Activated CD8-positive, alpha-beta memory T cell treated with anti-CD3 and anti-CD28 coated beads for 1 hour (primary cell): ENCODE measurements around the gene SARS2.
A peak's percentile ranks its signal among the peaks of the same experiment; 100 is the strongest.
"Not testable (repeated sequence)": the region's sequence is repeated elsewhere in the genome, so short reads cannot be mapped to it uniquely, and the experiment has no call there.

Experiments
- DNase-seq, 2 donors: peaks; one replicate each; pipeline ENCODE4 v3.0.0-alpha.2; 2020; ENCODE audit warnings: low read depth in 1 of 2; ENCODE audit errors: extremely low read depth in 1 of 2

The SARS2 gene, protein sequence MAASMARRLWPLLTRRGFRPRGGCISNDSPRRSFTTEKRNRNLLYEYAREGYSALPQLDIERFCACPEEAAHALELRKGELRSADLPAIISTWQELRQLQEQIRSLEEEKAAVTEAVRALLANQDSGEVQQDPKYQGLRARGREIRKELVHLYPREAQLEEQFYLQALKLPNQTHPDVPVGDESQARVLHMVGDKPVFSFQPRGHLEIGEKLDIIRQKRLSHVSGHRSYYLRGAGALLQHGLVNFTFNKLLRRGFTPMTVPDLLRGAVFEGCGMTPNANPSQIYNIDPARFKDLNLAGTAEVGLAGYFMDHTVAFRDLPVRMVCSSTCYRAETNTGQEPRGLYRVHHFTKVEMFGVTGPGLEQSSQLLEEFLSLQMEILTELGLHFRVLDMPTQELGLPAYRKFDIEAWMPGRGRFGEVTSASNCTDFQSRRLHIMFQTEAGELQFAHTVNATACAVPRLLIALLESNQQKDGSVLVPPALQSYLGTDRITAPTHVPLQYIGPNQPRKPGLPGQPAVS

DNA sequence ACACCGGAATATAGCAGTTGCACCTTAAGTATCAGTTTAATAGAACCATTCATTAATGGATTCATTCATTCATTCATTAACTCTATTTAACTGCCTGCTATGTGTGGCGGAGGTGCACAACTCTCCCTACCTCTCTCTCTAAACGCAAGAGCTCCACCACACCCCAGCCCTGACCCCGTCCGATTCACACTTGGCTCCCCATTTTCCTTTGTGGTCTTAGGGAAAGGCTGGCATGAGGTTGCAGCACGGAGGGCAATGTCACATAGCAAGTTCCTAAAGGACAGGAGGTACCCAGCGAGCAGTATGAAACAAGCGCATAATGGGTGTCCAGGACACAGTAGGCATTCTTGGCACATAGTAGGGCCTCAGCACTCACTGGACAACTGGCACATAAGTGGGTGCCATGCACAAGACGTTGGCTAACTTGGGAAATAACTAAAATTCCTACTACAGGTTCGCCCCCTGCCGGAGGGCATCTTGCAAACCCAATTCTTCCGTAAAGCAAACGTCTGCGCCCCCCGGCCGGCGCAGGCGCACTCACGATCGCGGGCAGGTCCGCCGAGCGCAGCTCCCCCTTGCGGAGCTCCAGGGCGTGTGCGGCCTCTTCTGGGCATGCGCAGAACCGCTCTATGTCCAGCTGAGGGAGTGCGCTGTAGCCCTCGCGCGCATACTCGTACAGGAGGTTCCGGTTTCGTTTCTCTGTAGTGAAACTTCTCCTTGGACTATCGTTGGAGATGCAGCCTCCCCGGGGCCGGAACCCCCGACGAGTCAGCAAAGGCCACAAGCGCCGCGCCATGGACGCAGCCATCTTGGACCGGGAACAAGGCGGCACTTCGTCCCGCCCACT, at the start of gene SARS2:
Gene SARS2, minus strand, starts transcription at position 835 of the 847 bp plus-strand sequence. Its CDS starts 27 bp downstream, at position 808.
- peak; percentile 83 to 85 for DNase-seq

DNA sequence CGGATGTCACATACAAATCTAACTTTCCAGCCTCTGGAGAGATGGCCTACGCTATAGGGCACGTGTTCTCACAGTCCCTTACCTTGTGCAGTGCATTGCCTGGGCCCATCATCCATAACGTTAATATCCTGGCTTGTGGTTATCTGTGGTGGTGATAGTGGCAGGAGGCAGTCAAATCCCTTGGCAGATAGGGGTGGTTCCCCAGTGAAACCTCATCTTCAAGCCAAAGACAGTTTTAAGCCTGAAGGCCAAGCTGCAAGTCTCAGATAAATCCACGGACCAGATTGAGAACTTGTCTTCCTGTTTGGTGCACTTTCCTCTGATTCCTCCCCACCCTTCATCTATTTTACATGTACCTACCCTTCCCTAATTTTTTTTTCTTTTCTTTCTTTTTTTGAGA, 49.2 kb upstream of the SARS2 start:
- no peak for DNase-seq

DNA sequence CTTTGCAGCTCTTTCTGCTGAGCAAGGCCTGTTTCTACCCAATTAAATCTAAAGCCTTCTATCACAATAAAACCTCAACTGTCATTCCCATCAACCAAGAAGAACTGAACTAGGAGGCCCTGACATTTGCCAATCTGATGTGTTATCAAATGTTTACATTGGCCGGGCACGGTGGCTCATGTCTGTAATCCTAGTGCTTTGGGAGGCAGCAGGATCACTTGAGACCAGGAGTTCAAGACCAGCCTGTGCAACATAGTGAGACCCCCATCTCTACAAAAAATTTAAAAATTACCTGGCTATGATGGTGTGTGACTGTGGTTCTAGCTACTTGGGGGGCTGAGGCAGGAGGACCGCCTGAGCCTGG, 47.7 kb upstream of the SARS2 start:
- DNase-seq, result no peak

DNA sequence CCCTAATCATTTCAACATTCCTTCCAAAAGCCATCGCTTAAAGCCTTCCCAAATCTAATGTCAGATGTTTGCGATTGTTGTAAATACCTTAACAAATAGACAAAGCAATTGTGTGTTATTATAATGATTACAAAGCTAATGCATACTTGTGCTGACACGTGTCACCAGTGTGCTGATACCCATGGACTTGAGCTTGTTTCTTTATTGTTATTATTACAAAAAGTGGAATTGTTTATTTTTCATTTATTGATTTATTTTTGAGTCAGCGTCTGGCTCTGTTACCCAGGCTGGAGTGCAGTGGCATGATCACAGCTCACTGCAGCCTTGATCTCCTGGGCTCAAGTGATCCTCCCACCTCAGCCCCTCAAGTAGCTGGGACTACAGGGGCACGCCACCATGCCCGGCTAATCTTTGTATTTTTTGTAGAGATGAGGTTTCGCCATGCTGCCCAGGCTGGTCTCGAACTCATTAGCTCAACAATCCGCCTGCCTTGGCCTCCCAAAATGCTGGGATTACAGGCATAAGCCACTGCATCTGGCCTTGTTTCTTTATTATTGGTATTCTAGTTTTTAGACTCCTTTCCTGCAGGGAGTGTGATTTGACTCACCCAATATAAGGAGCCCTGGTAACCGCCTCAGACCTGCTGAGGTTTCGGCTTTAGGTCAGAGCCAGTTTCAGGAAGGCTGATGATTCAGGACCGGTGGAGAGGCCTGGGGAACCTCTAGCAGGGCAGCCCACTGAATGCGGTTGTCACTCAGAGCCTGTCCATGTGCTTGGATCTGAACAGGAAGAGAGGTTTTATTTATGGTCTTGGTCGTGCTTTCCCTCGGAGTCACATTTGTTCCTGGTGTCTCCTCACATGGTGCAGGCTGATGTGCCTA, 47.1 kb upstream of the SARS2 start:
- no peak for DNase-seq

DNA sequence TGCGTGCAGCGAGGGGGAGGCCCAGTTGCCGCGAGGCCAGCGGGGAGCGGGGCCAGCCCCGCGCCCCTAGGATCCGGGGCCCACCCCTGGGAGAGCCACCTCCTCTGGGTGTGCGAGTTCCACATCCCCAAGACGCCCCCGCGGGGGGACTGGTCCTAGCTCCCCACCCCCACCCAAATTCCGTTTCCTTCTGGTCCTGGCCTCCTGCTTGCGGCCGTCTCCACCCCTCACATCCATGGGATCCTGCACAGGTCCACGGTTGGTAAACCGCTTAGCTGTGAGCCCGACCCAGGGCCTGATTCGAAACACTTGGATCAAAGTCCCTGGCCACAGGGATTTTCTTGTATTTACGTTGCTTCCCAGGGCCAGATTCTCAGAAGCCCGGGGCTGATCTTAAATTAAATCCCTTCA, 45.3 kb upstream of the SARS2 start:
- DNase-seq, result no peak

DNA sequence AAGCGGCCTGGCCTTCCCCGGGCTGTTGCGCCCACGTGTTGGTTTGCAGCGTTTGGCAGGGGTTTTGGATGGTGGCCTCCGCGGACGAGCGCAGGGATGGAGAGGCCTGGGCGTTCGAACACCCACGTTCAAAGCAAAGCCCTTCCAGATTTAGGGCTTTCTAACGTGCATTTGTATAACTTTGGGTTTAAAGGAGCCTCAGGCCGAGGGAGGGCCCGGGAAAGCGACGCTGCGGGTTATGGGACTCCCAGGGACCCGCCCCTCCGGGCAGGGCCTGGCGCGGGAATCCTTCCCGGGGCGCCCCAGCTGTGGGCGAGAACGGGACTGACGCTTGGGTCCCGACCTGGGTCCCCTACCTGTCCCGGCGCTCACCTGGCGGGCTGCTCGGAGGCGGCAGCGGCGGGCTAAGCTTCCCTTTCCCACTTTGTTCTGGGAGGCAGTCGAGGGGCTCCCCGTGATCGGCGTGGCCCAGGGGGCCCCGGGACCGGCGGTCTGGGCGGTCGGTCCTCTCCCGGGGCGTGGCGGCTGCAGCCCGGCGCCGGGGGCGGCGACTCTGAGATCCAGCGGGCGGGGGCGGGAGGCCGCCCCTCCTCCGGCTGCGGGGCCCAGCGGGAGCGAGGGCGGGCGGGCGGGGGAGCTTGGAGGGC, 44.8 kb upstream of the SARS2 start, which contains the start of gene FBXO17:
Gene FBXO17, minus strand, starts transcription at position 529 of the 647 bp plus-strand sequence. CDS start 25,423 bp downstream, outside the sequence.
- DNase-seq, result no peak

DNA sequence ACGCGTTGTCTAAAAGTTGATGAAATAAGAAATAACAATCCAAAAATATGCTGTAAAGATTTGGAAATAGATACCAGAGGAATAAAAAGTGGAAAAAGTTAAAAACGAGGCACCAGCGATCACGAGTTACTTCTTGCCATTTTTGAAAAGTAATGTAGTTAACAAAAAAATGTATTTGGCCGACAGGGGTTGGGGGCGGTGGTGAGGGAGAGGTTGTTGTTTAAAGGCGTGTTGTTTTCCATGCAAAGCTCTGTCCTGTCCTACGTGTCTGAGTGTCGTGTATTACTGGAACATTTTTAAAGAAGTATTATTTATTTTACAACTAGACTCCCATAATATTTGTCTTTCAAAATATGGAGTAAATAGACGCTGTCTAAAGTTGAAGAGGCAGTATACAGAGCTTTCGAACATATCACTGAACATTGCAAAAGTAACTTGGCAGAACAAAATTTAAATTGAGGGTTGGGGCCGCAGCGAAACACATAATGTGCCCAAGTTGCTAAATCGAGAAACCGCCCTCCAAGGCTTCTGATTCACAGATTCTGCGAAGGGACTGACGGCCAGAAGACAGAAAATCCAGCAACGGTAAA, 44.2 kb upstream of the SARS2 start:
- DNase-seq, result no peak

DNA sequence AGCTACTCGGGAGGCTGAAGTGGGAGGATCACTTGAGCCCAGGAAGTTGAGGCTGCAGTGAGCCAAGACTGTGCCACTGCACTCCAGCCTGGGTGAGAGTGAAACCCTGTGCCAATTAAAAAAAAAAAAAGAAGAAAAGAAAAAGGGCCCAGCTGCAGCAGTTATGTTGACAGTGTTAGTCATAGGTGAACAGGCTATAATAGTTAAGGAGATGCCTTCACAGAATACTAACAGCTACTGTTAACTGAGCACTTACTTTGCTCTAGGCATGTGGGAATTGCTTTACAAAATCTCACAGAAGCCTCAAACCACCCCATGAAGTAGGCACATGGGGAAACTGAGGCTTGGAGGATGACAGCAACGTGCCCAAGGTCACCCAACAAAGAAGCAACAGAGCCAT, 41.1 kb upstream of the SARS2 start:
- DNase-seq, result no peak

DNA sequence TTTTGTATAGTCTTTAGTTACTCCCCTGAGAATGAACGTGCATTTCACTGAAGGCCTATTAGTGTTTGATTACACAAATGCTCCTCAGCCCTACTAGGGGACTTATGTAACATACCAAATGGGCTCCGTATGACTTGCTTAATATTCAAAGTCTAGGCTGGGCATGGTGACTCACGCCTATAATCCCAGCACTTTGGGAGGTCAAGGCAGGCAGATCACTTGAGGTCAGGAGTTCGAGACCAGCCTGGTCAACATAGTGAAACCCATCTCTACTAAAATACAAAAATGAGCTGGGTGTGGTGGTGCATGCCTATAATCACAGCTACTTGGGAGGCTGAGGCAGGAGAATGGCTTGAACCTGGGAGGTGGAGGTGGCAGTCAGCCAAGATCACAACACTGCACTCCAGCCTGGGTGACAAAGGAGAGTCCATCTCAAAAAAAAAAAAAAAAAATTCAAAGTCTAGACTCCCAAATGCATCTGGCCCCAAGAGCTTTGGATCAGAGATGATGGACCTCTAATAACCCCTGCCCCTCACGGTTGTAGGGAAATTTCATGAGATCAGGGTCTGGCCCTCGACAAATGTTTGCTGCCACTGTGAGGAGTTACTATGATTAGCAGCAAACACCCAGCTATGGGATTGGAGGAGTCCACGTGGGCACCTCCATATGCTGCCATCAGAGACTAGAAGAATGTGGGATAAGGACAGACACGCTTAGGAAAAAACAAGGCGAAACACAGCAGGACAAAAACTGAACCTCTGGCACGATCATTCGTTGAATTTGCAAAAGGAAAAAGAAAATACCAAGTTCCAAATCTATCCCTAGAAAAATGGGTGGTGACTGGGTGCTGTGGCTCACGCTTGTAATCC, 40.3 kb upstream of the SARS2 start:
- no peak for DNase-seq

DNA sequence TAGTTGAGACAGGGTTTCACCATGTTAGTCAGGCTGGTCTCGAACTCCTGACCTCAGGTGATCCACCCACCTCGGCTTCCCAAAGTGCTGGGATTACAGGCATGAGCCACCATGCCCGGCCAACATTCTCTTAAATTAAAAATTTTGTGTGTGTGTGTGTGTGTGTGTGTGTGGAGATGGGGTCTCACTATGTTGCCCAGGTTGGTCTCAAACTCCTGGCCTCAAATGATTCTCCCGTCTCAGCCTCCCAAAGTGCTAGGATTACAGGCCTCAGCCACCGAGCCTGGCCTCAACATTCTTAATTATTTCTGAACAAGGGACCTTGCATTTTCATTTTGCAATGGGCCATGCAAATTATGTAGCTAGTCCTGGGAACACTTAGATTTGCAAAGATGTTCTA, 35.6 kb upstream of the SARS2 start:
- not testable (repeated sequence) for DNase-seq

DNA sequence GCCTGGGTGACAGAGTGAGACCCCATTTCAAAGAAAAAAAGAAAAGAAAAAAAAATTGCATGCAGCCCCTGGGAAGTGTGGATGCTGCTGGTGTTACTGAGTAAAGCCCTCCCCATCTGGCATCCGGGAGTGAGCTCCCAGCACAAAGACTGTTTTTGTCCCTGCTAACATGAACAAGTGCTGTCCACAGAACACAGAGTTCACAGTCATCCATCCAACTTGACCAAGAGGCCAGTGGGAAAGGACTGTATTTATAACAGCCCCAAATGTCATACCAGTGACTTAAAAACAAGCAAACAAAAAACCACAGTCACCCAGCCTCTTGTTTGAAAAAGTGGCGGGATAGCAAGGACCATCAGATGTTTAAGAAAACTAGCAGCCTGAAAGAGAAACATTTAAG, 34.2 kb upstream of the SARS2 start:
- no peak for DNase-seq

DNA sequence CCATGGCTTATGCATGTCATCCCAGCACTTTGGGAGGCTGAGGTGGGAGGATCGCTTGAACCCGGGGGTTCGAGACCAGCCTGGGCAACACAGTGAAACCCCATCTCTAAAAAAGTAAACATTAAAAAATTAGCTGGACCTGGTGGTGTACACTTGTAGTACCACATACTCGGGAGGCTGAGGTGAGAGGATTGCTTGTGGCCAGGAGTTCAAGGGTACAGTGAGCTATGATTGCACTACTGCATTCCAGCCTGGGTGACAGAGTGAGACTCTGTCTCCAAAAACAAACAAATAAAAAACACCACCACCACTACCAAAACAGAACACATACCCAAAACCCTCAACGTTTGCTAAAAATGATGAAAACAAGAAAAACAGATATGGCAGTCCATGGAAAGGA, 29.1 kb upstream of the SARS2 start:
- no peak for DNase-seq

DNA sequence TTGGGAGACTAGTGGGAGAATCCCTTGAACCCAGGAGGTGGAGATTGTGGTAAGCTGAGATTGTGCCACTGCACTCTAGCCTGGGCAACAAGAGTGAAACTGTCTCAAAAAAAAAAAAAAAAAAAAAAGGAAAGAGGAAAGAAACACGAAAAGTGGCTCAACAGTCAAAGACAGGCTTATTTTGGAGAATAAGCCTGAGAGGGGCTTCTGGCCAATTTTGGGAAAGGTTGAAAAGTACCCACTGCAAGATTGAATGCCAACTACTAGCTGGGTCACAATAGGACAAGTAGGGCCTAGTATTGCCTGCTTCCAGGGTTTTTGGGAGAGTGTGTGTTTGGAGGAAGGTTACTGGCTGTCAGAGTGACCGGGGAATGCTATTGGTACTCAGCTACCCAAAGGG, 27.7 kb upstream of the SARS2 start:
- no peak for DNase-seq

DNA sequence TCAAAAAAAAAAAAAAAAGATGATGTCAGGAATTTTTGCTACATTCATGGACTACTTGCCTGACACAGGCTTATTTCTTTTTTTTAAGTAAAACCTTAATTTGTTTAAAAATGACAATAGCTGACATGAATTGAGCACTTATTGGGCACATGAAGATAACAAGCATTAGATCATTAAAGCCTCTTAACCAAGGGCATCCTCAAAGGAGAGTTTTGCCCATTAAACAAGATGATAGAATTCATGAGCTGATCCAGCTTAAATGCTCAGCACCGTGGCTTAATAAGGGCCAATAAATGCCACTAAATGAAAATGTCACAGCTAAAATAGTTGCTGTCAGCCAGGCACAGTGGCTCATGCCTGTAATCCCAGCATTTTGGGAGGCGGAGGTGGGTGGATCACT, 25.7 kb upstream of the SARS2 start:
- DNase-seq, result no peak

DNA sequence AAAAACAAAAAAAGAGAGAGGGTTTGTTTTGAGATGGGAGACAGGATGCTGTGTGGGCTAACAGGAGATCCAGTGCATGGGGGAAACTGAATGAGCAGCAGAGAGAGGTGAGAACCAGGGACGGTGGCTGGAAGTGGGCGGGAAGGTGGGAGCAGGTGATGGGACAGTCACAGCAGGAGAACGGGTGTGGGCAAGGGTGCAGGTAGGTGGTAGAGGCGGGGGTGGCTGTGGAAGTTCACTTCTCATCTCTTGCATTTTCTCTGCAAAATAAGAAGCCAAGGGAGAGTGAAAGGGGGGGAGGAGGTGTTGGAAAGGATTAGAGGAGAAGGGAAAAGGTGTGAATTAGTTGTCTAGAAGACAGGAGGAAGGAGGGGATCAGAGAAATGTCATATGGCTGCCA, 23.1 kb upstream of the SARS2 start:
- no peak for DNase-seq

DNA sequence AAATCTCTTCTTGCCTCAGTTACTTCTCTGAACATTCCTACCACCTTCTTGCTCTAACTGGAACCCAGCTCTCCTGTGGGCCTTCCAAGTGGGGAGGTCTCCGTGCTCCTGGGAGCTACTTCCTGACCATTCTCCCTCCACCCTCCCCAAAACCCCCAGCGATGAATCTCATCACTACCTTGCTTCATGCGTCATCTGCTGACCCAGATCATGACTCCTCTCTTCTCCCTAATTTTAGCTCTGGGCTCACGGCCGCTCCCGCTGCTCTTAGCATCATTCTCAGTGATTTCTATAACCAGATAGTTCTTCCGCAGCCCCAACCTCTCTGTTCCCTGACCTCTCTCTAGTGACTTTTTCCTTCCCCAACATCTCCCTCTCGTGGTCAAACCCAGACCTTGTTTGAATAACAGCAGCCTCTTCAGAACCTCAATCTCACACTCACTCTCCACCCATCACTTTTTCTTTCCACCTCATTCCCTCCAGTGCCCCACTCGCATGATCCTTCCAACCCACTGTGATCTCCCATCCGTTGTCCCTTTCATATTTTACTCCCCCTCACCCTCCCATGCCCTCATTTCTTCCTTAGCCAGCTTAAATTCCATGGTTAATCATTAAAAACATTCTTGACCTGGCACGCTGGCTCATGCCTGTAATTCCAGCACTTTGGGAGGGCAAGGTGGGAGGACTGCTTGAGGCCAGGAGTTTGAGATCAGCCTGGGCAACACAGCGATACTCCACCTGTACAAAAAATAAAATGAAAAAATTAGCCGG, 22.0 kb upstream of the SARS2 start:
- no peak for DNase-seq

DNA sequence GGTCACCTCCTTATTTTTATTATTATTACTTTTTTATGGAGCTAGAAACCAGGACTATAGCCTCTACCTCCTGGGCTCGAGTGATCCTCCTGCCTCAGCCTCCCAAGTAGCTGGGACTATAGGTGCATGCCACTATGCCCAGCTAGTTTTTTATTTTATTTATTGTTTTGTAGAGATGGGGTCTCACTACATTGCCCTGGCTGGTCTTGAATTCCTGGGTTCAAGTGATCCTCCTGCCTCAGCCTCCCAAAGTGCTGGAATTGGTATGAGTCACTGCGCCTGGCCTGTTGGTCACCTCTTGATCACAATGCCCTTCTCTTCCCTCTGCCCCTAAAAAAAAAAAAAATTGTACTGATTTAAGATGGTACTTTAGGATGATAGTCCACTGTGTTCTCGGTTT, 20.6 kb upstream of the SARS2 start:
- no peak for DNase-seq
